Brain microvascular endothelial cell (primary cell): ENCODE measurements around the gene RABAC1.

Experiments
- DNase-seq: peaks from one replicate; pipeline ENCODE4 v3.0.0-alpha.2; 2020
- H3K27ac ChIP-seq: fragments of 250-450 bp; sonication (Bioruptor Pico); 2 replicates; pipeline ENCODE4 v1.5.1; 2020; ENCODE audit warnings: mild to moderate bottlenecking, moderate library complexity
- H3K27me3 ChIP-seq: fragments of 250-450 bp; sonication (Bioruptor Pico); replicated peaks from 2 replicates; pipeline ENCODE4 v1.5.1; 2020; ENCODE audit warnings: mild to moderate bottlenecking
- H3K36me3 ChIP-seq: fragments of 250-450 bp; sonication (Bioruptor Pico); replicated peaks from 2 replicates; pipeline ENCODE4 v1.5.1; 2020; ENCODE audit warnings: mild to moderate bottlenecking
- H3K4me3 ChIP-seq: 2 replicates; pipeline ENCODE4 v1.5.1; 2011; ENCODE audit warnings: low read depth, mild to moderate bottlenecking, control low read depth, low read length, moderate library complexity
- CTCF ChIP-seq: IDR thresholded peaks from 2 replicates; pipeline ENCODE4 v1.5.1; 2011; ENCODE audit warnings: low read depth, mild to moderate bottlenecking, moderate library complexity, low read length, control low read depth, inconsistent platforms; ENCODE audit errors: missing control alignments
- in situ Hi-C: cut with HindIII; loops from 2 replicates; pipeline ENCODE4 v1.10.0; 2017; ENCODE audit warnings: low sequenced_read_pairs, low pct_ligation_motif_present

The RABAC1 gene

GRCh38 chr19:41906916-41907680 is 52.0 kb downstream of the RABAC1 start:
- Histone ChIP-seq H3K4me3 (no peak overlapping the region), H3K27ac (no peak overlapping the region), H3K27me3 (peaks cover 6% of the 10 kb centered on the region), H3K36me3 (peaks cover 39% of the 10 kb centered on the region)
- no peak for DNase-seq
- TF ChIP-seq CTCF: no peak
- in situ Hi-C loops: no loop called here
